H9 (cell line): ENCODE results near the gene CSMD2. TPM values are rescaled to one million over a fixed set of nuclear protein-coding genes. Genes with fewer than 3 reads are reported as not detected.

Experiments
- DNase-seq: peaks from one replicate; pipeline ENCODE4 v3.0.0-alpha.2; 2017
- H2AFZ ChIP-seq: one replicate; pipeline ENCODE4 v1.6.1; 2013; ENCODE audit warnings: mild to moderate bottlenecking, low read length, control low read depth, moderate library complexity
- H2AK5ac ChIP-seq: 2 replicates; pipeline ENCODE4 v1.6.1; 2013; ENCODE audit warnings: low read length, control low read depth, mixed read lengths; ENCODE audit not compliant: insufficient read length
- H2BK120ac ChIP-seq: one replicate; pipeline ENCODE4 v1.6.1; 2013; ENCODE audit warnings: low read depth, mild to moderate bottlenecking, low read length, control low read depth, inconsistent platforms; ENCODE audit not compliant: poor library complexity, severe bottlenecking
- H2BK12ac ChIP-seq: 2 replicates; pipeline ENCODE4 v1.6.1; 2013; ENCODE audit warnings: low read length, control low read depth, mixed read lengths, low read depth; ENCODE audit not compliant: insufficient read length
- H2BK15ac ChIP-seq: 2 replicates; pipeline ENCODE4 v1.6.1; 2013; ENCODE audit warnings: low read depth, low read length, control low read depth
- H2BK20ac ChIP-seq: one replicate; pipeline ENCODE4 v1.6.1; 2013; ENCODE audit warnings: low read depth, mild to moderate bottlenecking, low read length, control low read depth, inconsistent platforms; ENCODE audit not compliant: poor library complexity, severe bottlenecking
- H2BK5ac ChIP-seq: 2 replicates; pipeline ENCODE4 v1.6.1; 2013; ENCODE audit warnings: low read length, control low read depth, mixed read lengths; ENCODE audit not compliant: insufficient read length
- H3K14ac ChIP-seq: 2 replicates; pipeline ENCODE4 v1.6.1; 2013; ENCODE audit warnings: low read length, control low read depth; ENCODE audit not compliant: insufficient read depth
- H3K18ac ChIP-seq: 2 replicates; pipeline ENCODE4 v1.6.1; 2013; ENCODE audit warnings: low read depth, mild to moderate bottlenecking, mixed read lengths, low read length, control low read depth; ENCODE audit not compliant: insufficient read length
- H3K23ac ChIP-seq: 2 replicates; pipeline ENCODE4 v1.6.1; 2013; ENCODE audit warnings: low read length, control low read depth, mixed read lengths, low read depth; ENCODE audit not compliant: insufficient read length
- H3K23me2 ChIP-seq: 2 replicates; pipeline ENCODE4 v1.6.1; 2013; ENCODE audit warnings: low read depth, mild to moderate bottlenecking, mixed read lengths, low read length, control low read depth; ENCODE audit not compliant: insufficient read length, poor library complexity, severe bottlenecking
- H3K27ac ChIP-seq: 2 replicates; pipeline ENCODE4 v1.5.1; 2013; ENCODE audit warnings: low read length, control low read depth, mixed read lengths, low read depth; ENCODE audit not compliant: insufficient read length
- H3K27me3 ChIP-seq: 2 replicates; pipeline ENCODE4 v1.6.1; 2013; ENCODE audit warnings: low read length, control low read depth, inconsistent platforms; ENCODE audit not compliant: insufficient read depth
- H3K4ac ChIP-seq: 2 replicates; pipeline ENCODE4 v1.6.1; 2013; ENCODE audit warnings: low read depth, mild to moderate bottlenecking, control low read depth, inconsistent platforms, low read length, moderate library complexity
- H3K4me1 ChIP-seq: 2 replicates; pipeline ENCODE4 v1.6.1; 2013; ENCODE audit warnings: low read length, control low read depth, inconsistent platforms; ENCODE audit not compliant: insufficient read depth
- H3K4me2 ChIP-seq: 2 replicates; pipeline ENCODE4 v1.6.1; 2013; ENCODE audit warnings: low read length, control low read depth, mixed read lengths; ENCODE audit not compliant: insufficient read length, insufficient read depth
- H3K56ac ChIP-seq: 2 replicates; pipeline ENCODE4 v1.6.1; 2013; ENCODE audit warnings: low read depth, mild to moderate bottlenecking, mixed read lengths, low read length, control low read depth; ENCODE audit not compliant: insufficient read length
- H3K79me1 ChIP-seq: 2 replicates; pipeline ENCODE4 v1.6.1; 2013; ENCODE audit warnings: low read depth, mild to moderate bottlenecking, moderate library complexity, low read length, control low read depth, inconsistent platforms; ENCODE audit not compliant: insufficient read depth, poor library complexity, severe bottlenecking
- H3K79me2 ChIP-seq: 2 replicates; pipeline ENCODE4 v1.6.1; 2013; ENCODE audit warnings: low read length, control low read depth, inconsistent platforms; ENCODE audit not compliant: insufficient read depth
- H3K9ac ChIP-seq: 2 replicates; pipeline ENCODE4 v1.6.1; 2013; ENCODE audit warnings: low read length, control low read depth, mixed read lengths; ENCODE audit not compliant: insufficient read length; ENCODE audit errors: extremely low read depth
- H3K9me3 ChIP-seq: one replicate; pipeline ENCODE4 v1.6.1; 2013; ENCODE audit warnings: low read depth, low read length, inconsistent platforms; ENCODE audit not compliant: control insufficient read depth
- H3T11ph ChIP-seq: one replicate; pipeline ENCODE4 v1.6.1; 2013; ENCODE audit warnings: mild to moderate bottlenecking, low read length, control low read depth, inconsistent platforms
- H4K20me1 ChIP-seq: one replicate; pipeline ENCODE4 v1.6.1; 2013; ENCODE audit not compliant: control insufficient read depth, insufficient read length, insufficient read depth
- H4K5ac ChIP-seq: 2 replicates; pipeline ENCODE4 v1.6.1; 2013; ENCODE audit warnings: low read depth, mild to moderate bottlenecking, mixed read lengths, low read length, control low read depth; ENCODE audit not compliant: insufficient read length
- H4K8ac ChIP-seq: replicated peaks from 2 replicates; pipeline ENCODE4 v1.6.1; 2013; ENCODE audit warnings: low read length, control low read depth, mixed read lengths, low read depth; ENCODE audit not compliant: insufficient read length
- H4K91ac ChIP-seq: 2 replicates; pipeline ENCODE4 v1.6.1; 2013; ENCODE audit warnings: low read depth, mild to moderate bottlenecking, moderate library complexity, mixed read lengths, low read length, control low read depth; ENCODE audit not compliant: insufficient read length
- H3K27ac Mint-ChIP-seq, 3 experiments: 2 replicates in 2 of 3; 3 replicates in 1 of 3; pipeline ENCODE4 v1.8.0; 2020 to 2021; ENCODE audit warnings: mixed read lengths in 3 of 3, mild to moderate bottlenecking in 1 of 3, moderate library complexity in 1 of 3
- H3K27me3 Mint-ChIP-seq: 2 replicates; pipeline ENCODE4 v1.8.0; 2021; ENCODE audit warnings: low read depth, mild to moderate bottlenecking, moderate library complexity, mixed read lengths
- H3K36me3 Mint-ChIP-seq, 3 experiments: 2 replicates in 2 of 3; 3 replicates in 1 of 3; pipeline ENCODE4 v1.8.0; 2020 to 2021; ENCODE audit warnings: low read depth in 3 of 3, mixed read lengths in 3 of 3; ENCODE audit not compliant: insufficient read depth in 1 of 3
- H3K4me1 Mint-ChIP-seq, 2 experiments: 2 replicates each; pipeline ENCODE4 v1.8.0; 2020; ENCODE audit warnings: mixed read lengths in 2 of 2
- H3K4me3 Mint-ChIP-seq, 2 experiments: 2 replicates in 1 of 2; 3 replicates in 1 of 2; pipeline ENCODE4 v1.8.0; 2020 to 2021; ENCODE audit warnings: mild to moderate bottlenecking in 2 of 2, mixed read lengths in 2 of 2, moderate library complexity in 1 of 2
- H3K9me3 Mint-ChIP-seq, 2 experiments: 2 replicates in 1 of 2; 3 replicates in 1 of 2; pipeline ENCODE4 v1.8.0; 2020; ENCODE audit warnings: mild to moderate bottlenecking in 2 of 2, mixed read lengths in 2 of 2, moderate library complexity in 1 of 2
- CTCF ChIP-seq: fragments of 200-600 bp; sonication (generic); conservative IDR thresholded peaks from 3 replicates; pipeline ENCODE4 v1.8.0; 2021; ENCODE audit warnings: antibody characterized with exemption, mild to moderate bottlenecking
- WGBS: extraction: QIAGEN DNeasy Blood & Tissue Kit; methylation state at CpG from one replicate; pipeline ENCODE4 v1.1.7; 2013; ENCODE audit warnings: missing lambda C conversion rate, low lambda C conversion rate, mixed read lengths; ENCODE audit not compliant: insufficient read length; ENCODE audit errors: extremely low coverage; 5-methylcytosine and 5-hydroxymethylcytosine counted together
- total RNA-seq: library from RNA; stranded (reverse); gene quantifications from 2 replicates; pipeline ENCODE4 v1.2.1, GENCODE V29; 2021

The CSMD2 gene
- total RNA-seq, 1 experiment from 2014 or later, result 6.4 TPM

- no CpG with 5 or more reads among the region's 8 CpGs for WGBS
- H3K27ac Mint-ChIP-seq, result no peak overlapping the region
- H4K20me1 ChIP-seq, result no peaks in the 10 kb centered on the region
These were observed 648.0 kb downstream of the CSMD2 start for GRCh38 chr1:33516891-33517567.

More at GRCh38 chr1:33516891-33517567, 648.0 kb downstream of the CSMD2 start:
- no peak overlapping the region for H3K14ac ChIP-seq
- no peak overlapping the region for H3K4me3 Mint-ChIP-seq
- H3K79me2 ChIP-seq, result no peaks in the 10 kb centered on the region
- H2AK5ac ChIP-seq, result no peak overlapping the region
- no peak overlapping the region for H2BK15ac ChIP-seq
- no peak overlapping the region for H3K56ac ChIP-seq
- no peak overlapping the region for H4K5ac ChIP-seq
- H3K79me1 ChIP-seq, result no peaks in the 10 kb centered on the region
- TF ChIP-seq CTCF, result no peak
- H2BK12ac ChIP-seq, result no peak overlapping the region
- H3K9ac ChIP-seq, result no peak overlapping the region
- H3K27me3 ChIP-seq, result no peaks in the 10 kb centered on the region
- H3K4ac ChIP-seq, result no peak overlapping the region
- H3K36me3 Mint-ChIP-seq, result no peaks in the 10 kb centered on the region; a peak in 2 of 7 replicates
- peaks cover 6% of the 10 kb centered on the region; the same call in 1 of the 2 replicates for H3K27me3 Mint-ChIP-seq
- H2BK120ac ChIP-seq, result no peak overlapping the region
- no peak overlapping the region for H2BK20ac ChIP-seq
- H3K4me2 ChIP-seq, result no peak overlapping the region
- H2BK5ac ChIP-seq, result no peak overlapping the region
- no peaks in the 10 kb centered on the region for H3K23me2 ChIP-seq
- H3K4me1 Mint-ChIP-seq, result peaks cover 13 to 21% of the 10 kb centered on the region in 2 experiments
- H3K18ac ChIP-seq, result no peak overlapping the region
- H3K9me3 Mint-ChIP-seq, result peaks cover 0 to 2% of the 10 kb centered on the region in 2 experiments; a peak in 1 of 5 replicates
- no peak overlapping the region for H3T11ph ChIP-seq
- no peak overlapping the region for H3K27ac ChIP-seq
- no peak for DNase-seq
- no peak overlapping the region for H2AFZ ChIP-seq
- H4K8ac ChIP-seq, result no peak overlapping the region
- H4K91ac ChIP-seq, result no peak overlapping the region
- no peaks in the 10 kb centered on the region for H3K9me3 ChIP-seq
- no peak overlapping the region for H3K23ac ChIP-seq
- H3K4me1 ChIP-seq, result peaks cover 2% of the 10 kb centered on the region; the same call in 1 of the 2 replicates
